Hepatocyte (in vitro differentiated cells): ENCODE data around the gene BBOX1.

Experiments
- CTCF ChIP-seq: fragments of 200-600 bp; sonication (generic); IDR thresholded peaks from 2 replicates; pipeline ENCODE4 v1.5.1; 2016; ENCODE audit warnings: antibody characterized with exemption, mild to moderate bottlenecking; ENCODE audit not compliant: poor library complexity
- EZH2 ChIP-seq: fragments of 200-600 bp; sonication (generic); IDR thresholded peaks from 2 replicates; pipeline ENCODE4 v1.6.1; 2016; ENCODE audit warnings: antibody characterized with exemption, mild to moderate bottlenecking, borderline replicate concordance
- EZH2phosphoT487 ChIP-seq: fragments of 200-600 bp; sonication (generic); IDR thresholded peaks from one replicate; pipeline ENCODE4 v1.6.1; 2018; ENCODE audit warnings: antibody characterized with exemption, mild to moderate bottlenecking, low read depth, moderate library complexity; ENCODE audit not compliant: unreplicated experiment, severe bottlenecking

- TF ChIP-seq EZH2phosphoT487 (no peak), CTCF (no peak), EZH2 (no peak)
Measured at GRCh38 chr11:27060816-27061460, 20.3 kb downstream of the BBOX1 start.
